Stimulated activated CD8-positive, alpha-beta memory T cell treated with anti-CD3 and anti-CD28 coated beads, Interleukin-12 subunit alpha, Interleukin-12 subunit beta, amount 100 ng/mL, for 24 hours (primary cell): ENCODE measurements around the gene TPGS1.

Source experiments
- DNase-seq: peaks from one replicate; pipeline ENCODE4 v3.0.0-alpha.2; 2020; ENCODE audit errors: extremely low read depth

TPGS1 gene

GRCh38 chr19:507286-508203 is at the start of gene TPGS1:
Gene TPGS1 (plus strand): TSS chr19:507497. CDS start chr19:507507, 10 bp downstream.
- DNase-seq, result peak; percentile 68

DNA sequence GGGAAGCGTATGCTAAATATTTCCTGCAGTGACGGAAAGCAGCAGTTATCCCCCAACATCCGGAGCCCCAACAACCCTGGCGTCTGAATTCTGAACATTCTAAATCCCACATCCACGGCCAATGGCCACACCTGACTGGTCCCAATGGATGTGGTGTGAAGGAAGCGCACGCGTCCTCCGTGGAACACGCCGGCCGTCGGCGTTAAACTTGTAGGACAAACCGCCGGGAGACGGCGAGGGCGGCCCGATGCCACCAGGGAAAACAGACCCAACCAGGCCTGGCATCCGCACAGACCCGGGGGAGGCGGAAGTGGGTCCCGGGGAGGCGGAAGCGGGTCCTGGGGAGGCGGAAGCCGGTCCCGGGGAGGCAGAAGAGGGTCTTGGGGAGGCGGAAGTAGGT is 49.7 kb upstream of the TPGS1 start:
- no peak for DNase-seq

- no peak for DNase-seq
Observed at GRCh38 chr19:458091-459042, 48.9 kb upstream of the TPGS1 start.

DNA sequence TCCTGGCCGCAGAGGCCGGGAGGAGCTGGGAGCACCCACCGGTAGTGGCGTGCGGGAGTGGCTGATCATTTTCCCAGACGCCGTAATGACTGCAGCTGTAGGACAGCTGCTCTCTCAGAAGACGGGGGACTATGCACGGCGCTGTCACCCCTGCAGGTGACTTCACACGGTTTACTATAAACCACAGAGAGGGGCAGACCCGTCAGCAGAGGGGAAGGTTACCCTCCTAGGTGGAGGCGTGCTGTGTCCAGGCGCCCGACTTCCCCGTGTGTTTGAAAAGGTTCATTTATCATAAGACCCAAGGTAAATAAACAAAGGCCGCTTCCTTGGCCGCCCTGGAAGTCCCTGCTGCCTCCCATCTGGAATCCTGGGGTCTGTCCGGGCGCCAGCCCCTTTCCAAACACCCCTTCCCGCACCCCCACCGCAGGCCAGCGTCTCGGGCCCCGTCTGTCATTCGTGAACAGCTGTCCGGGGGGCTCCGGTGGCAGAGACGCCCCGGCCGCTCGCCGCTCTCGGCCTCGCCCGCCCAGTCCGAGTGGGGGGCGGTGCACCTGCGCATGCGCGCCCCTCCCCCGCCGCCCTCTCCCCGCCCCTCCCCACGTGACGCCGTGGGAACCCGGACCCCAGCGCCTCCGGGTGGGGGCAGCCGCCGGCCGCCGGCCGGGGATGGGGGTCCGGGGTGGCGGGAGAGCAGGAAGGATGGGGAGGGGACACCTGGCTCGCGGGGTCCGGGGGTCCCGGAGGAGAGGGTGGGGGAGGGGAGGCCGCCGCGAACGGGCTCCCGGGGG is 47.4 kb upstream of the TPGS1 start:
- no peak for DNase-seq

- DNase-seq, result no peak
Observed at GRCh38 chr19:460877-461720, 46.2 kb upstream of the TPGS1 start, which contains the start of gene SHC2. Gene SHC2 (minus strand): TSS chr19:461033. CDS start chr19:460996, 37 bp downstream.

DNA sequence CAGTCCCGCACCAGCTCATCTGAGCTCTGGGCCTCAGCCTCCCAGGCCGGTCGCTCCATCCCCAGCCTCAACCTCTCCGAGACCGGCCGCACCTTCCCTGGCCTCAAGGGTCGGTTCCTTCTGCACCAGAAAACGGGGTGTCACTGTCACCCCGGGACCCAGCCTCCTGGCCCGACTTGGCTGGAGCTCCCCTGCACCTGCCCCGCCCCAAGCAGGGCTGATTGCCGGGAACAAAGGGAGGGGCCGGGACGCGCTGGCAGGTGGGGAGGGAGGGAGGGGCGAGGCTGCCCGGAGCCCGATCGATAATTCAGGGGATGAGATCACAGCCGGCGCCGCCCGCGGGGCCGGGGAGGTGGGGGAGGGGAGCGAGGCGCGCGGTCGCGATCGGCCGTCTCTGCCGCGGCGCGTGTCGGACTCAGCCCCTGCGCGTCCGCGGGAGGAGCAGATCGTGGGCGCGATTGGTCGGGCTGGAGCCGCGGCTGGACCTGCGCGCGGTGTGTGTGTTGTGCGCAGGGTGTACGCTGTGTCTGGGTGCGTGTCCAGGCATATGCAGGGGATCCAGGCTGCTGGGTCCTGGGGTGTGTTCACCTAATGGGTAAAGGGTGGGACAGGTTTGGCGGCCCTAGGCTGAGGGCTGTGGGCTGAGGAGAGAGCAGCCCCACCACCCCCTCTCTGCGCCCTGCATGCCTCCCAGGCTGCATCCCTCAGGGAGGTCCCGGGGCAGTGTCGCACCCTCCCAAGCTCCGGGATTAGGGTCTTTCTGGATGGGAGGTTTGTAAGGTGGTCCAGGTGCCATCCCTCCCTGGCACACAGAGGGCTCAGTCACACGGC is 45.4 kb upstream of the TPGS1 start:
- no peak for DNase-seq

GRCh38 chr19:463483-464207 is 43.7 kb upstream of the TPGS1 start:
- DNase-seq, result no peak

DNA sequence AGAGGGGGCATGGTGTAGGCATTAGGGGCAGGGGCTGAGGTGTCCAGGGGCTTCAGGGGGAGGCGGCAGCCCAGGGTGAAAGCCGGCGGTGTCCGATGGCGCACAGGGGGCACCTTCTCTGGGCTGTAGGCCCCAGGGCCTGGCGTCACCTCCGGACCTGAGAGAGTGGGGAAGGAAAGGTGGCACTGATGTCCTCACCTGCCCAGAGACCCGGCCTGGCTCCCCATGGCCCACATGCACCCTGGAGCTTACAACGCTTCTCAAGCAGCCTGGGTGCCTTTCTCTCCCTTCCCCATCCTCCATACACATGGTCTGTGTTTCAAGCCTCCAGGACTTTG is 43.1 kb upstream of the TPGS1 start:
- DNase-seq, result no peak

DNA sequence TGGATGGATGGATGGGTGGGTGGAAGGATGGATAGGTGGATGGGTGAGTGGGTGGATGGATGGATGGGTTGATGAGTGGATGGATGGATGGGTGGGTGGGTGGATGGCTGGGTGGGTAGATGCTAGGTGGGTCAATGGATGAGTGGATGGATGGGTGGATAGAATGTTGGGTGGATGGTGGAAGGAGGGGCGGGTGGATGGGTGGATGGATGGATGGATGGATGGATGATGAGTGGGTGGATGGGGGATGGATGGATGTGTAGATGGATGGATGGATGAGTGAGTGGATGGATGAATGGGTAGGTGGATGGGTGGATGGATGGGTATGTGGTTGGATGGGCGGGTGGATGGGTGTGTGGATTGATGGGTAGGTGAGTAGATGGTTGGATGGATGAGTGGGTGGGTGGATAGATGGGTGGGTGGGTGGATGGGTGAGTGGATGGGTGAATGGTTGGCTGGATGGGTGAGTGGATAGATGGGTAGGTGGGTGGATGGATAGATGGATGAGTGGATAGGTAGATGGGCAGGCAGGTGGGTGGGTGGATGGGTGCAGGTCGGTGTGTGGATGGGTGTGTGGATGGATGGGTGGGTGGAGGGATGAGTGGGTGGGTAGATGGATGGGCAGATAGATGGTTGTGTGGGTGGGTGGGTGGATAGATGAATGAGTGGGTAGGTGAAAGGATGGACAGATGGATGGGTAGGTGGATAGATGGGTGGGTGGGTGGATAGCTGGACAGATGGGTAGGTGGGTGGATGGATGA is 42.1 kb upstream of the TPGS1 start:
- DNase-seq, result no peak

DNA sequence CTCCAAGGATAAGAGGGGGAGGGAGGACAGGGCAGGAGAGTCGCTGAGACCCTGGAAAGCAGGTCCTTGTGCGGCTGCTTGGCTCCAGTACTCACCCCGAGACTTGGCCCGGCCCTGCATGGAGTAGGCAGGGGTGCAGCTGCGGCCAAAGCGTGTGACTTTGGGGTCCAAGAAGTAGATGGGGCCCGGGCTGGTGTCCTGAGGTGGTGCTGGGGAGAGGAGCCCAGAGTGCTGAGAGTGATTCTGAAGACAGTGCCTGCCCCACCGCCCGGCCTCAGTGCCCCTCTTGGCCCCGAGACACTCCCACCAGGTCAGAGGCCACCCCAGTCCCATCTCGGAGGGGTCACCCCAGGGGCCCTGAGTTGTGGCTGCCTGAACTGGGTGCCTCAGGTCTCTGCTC is 39.7 kb upstream of the TPGS1 start:
- no peak for DNase-seq

DNA sequence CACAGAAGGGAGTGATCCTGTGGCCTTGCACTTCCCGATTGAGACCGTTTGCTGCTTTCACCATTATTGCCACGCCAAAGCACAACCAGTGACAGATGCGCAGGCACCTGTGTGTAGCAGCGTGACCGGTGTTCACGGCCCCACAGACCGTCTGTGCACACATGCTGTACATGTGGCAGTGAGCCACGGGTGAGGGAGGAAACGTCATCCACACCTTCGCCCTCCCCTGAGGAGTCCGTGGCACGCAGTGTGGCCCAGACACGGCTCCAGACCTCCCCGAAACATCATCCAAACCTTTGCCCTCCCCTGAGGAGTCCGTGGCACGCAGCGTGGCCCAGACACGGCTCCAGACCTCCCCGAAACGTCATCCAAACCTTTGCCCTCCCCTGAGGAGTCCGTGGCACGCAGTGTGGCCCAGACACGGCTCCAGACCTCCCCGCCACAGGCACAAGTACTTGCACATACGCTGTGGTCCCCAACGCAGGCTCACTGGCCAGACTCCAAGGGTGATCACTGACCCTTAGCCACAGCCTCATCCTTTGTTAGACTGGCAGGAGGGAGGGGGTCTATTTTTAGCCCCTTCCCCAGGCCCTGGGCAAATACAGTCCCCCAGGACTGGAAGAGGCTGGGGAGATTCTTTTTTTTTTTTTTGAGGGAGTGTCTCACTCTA is 38.6 kb upstream of the TPGS1 start:
- no peak for DNase-seq

DNA sequence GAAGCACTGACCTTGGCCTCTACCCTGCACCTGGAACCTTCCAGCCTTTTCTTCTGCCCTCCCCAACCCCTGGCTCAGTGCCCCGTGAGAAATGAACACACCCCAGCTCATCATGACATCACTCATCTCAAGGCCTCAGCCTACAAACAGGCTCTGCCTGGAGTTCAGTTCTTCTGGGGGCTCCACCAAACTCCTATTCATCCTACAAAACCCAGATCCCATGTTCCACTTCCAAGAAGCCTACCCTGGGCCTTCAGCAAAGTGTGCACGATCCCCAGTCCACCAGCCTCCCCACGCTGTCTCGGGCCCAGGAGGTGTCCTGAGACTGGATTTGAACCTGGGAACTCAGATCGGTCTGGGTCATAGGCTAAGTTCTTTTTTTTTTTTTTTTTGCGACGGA is 37.5 kb upstream of the TPGS1 start:
- DNase-seq, result no peak

DNA sequence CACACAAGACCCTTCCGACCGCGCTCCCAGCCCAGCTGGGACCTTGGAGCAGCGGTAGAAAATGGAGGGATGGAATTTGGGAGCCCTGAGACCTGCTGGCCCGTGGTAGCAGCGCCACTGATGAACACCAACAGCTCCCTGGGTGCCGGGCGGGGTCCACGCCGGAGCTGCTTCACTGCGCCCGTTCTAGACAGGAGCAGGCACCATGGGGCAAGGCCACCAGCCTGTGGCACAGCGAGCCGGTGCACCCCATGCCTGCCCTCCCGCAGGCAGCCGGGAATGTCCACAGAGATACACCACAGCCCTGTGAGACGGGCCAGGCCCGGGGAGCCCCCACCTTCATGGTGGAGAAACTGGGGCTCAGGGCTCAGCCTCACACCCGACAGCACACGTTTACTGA is 36.6 kb upstream of the TPGS1 start:
- no peak for DNase-seq

DNA sequence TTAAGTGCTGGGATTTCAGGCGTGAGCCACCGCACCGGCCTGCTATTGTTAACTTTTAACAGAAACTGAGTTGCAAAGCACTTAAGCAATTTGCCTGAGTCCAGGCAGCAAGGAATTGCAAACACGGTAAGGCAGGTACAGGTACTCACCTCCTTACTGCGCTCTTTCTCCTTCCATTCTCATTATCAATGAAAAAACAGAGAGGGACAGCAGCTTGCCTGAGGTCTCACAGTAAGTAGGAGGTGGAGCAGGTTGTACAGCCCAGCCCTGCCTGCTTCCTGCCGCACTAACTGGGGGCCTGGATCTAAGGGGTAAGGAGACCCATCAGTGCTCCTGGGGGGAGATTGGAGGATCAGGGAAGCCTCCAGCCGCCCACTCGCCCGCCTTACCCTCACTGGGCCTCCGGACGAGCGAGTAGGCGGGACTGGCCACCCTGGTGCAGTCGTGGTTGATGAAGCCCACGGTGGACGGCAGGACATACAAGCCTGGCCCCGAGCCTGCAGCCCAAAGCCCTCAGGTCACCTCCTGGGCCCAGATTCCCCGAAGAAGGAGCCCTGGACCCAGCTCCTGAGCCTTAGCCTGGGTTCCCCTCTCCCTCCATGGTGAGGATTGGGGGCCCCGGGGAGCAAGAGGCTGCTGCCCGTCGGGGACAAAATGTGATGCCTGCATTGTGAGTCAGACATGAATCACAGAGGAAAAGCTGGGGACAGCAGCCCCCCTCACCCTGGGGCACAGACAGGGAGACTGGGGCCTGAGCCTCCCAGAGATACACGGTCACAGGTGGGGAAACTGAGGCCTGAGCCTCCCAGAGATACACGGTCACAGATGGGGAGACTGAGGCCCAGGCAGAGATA is 35.1 kb upstream of the TPGS1 start:
- DNase-seq, result no peak

DNA sequence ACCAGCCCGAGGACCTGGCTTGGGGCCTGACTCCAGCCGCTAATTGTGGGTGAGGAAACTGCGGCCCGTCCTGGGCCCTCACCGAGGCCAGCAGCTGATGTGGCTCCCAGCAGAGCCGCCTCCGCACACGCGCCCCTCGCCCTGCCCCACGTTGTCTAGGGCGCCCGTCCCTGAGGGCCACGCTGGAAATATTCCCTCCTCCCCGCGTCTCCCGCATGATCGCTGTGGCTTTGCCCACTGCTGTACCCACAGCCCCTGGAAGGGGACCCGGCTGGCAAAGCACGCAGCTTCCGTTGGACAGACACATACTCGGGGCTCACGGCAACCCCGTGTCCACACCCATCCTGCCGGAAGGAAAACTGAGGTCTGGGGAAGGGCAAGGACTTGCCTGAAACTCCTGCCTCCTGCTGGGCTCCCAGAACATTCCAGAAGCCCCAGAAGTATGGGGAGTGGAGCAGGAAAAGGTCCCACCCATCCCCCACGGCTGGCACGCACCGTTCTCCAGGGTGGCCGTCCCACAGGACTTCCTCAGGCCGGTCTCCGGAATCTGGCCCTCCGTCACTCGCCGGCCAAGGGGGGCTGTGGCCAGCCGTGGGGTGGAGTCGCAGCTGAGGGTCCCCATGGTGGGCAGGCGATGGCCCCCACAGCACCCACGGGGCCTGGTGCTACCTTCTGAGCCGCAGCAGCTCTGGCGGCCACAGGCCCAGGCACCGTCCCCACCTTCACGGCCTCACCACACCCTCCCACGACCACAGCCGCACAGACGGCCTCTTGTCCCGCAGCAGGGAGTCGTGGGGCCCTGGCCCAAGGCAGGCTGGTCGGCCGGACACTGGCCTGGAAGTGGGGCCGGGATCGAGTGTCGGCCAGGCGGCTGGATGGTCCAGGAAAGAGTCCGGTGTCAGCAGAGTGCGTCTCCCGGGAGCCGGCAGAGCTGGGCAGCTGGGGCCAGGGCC is 32.9 kb upstream of the TPGS1 start:
- no peak for DNase-seq

- DNase-seq, result no peak
Observed at GRCh38 chr19:475360-475759, 31.9 kb upstream of the TPGS1 start.
